HUES48 (cell line): ENCODE data around the gene IFT81.

Experiments
- H3K27ac ChIP-seq: one replicate; pipeline ENCODE4 v1.7.0; 2013; ENCODE audit warnings: low read depth, low read length, inconsistent platforms
- H3K27me3 ChIP-seq: 2 replicates; pipeline ENCODE4 v1.6.1; 2013; ENCODE audit warnings: mild to moderate bottlenecking, low read length; ENCODE audit not compliant: control insufficient read depth, insufficient read depth
- H3K36me3 ChIP-seq: 2 replicates; pipeline ENCODE4 v1.6.1; 2013; ENCODE audit warnings: low read length; ENCODE audit not compliant: control insufficient read depth, insufficient read depth
- H3K4me1 ChIP-seq: 2 replicates; pipeline ENCODE4 v1.6.1; 2013; ENCODE audit warnings: mild to moderate bottlenecking, low read length; ENCODE audit not compliant: control insufficient read depth, insufficient read depth
- H3K4me3 ChIP-seq: 2 replicates; pipeline ENCODE4 v1.5.1; 2013; ENCODE audit warnings: mild to moderate bottlenecking, low read depth, low read length
- H3K9ac ChIP-seq: 2 replicates; pipeline ENCODE4 v1.6.1; 2013; ENCODE audit warnings: mild to moderate bottlenecking, low read depth, low read length, moderate library complexity
- H3K9me3 ChIP-seq: 2 replicates; pipeline ENCODE4 v1.6.1; 2013; ENCODE audit warnings: low read length; ENCODE audit not compliant: control insufficient read depth, insufficient read depth

Gene IFT81

GRCh38 chr12:110091136-110091711 is 32.9 kb upstream of the IFT81 start:
- Histone ChIP-seq H3K9me3 (no peaks in the 10 kb centered on the region), H3K27me3 (no peaks in the 10 kb centered on the region), H3K27ac (no peak overlapping the region), H3K36me3 (no peaks in the 10 kb centered on the region), H3K4me3 (no peak overlapping the region), H3K9ac (no peak overlapping the region), H3K4me1 (no peaks in the 10 kb centered on the region)

GRCh38 chr12:110093631-110094311 is 30.4 kb upstream of the IFT81 start:
- Histone ChIP-seq H3K9me3 (no peaks in the 10 kb centered on the region), H3K4me1 (no peaks in the 10 kb centered on the region), H3K36me3 (no peaks in the 10 kb centered on the region), H3K27ac (no peak overlapping the region), H3K4me3 (no peak overlapping the region), H3K27me3 (no peaks in the 10 kb centered on the region), H3K9ac (no peak overlapping the region)

- Histone ChIP-seq H3K9me3 (no peaks in the 10 kb centered on the region), H3K9ac (no peak overlapping the region), H3K27me3 (no peaks in the 10 kb centered on the region), H3K27ac (no peak overlapping the region), H3K4me3 (no peak overlapping the region), H3K36me3 (no peaks in the 10 kb centered on the region), H3K4me1 (no peaks in the 10 kb centered on the region)
These were observed 23.7 kb upstream of the IFT81 start for GRCh38 chr12:110100315-110100970.

GRCh38 chr12:110102255-110102654 is 21.9 kb upstream of the IFT81 start:
- Histone ChIP-seq H3K9ac (no peak overlapping the region), H3K27ac (no peak overlapping the region), H3K36me3 (no peaks in the 10 kb centered on the region), H3K4me3 (no peak overlapping the region), H3K4me1 (no peaks in the 10 kb centered on the region), H3K27me3 (no peaks in the 10 kb centered on the region), H3K9me3 (no peaks in the 10 kb centered on the region)

- Histone ChIP-seq H3K27ac (no peak overlapping the region), H3K4me1 (peaks cover 9% of the 10 kb centered on the region), H3K4me3 (no peak overlapping the region), H3K9ac (no peak overlapping the region), H3K36me3 (no peaks in the 10 kb centered on the region), H3K27me3 (no peaks in the 10 kb centered on the region), H3K9me3 (no peaks in the 10 kb centered on the region)
These were observed 19.7 kb upstream of the IFT81 start for GRCh38 chr12:110104188-110105094.

GRCh38 chr12:110105159-110105558 is 19.0 kb upstream of the IFT81 start:
- Histone ChIP-seq H3K27me3 (no peaks in the 10 kb centered on the region), H3K36me3 (no peaks in the 10 kb centered on the region), H3K4me1 (peaks cover 10% of the 10 kb centered on the region), H3K4me3 (no peak overlapping the region), H3K27ac (no peak overlapping the region), H3K9me3 (no peaks in the 10 kb centered on the region), H3K9ac (no peak overlapping the region)

GRCh38 chr12:110105986-110106385 is 18.2 kb upstream of the IFT81 start:
- Histone ChIP-seq H3K4me1 (peaks cover 10% of the 10 kb centered on the region), H3K36me3 (no peaks in the 10 kb centered on the region), H3K27ac (no peak overlapping the region), H3K9ac (no peak overlapping the region), H3K9me3 (no peaks in the 10 kb centered on the region), H3K4me3 (no peak overlapping the region), H3K27me3 (no peaks in the 10 kb centered on the region)

- Histone ChIP-seq H3K36me3 (no peaks in the 10 kb centered on the region), H3K4me3 (no peak overlapping the region), H3K27ac (no peak overlapping the region), H3K27me3 (no peaks in the 10 kb centered on the region), H3K9ac (no peak overlapping the region), H3K4me1 (peaks cover 10% of the 10 kb centered on the region), H3K9me3 (no peaks in the 10 kb centered on the region)
These were observed 16.5 kb upstream of the IFT81 start for GRCh38 chr12:110107369-110108281.

- no peak overlapping the region for H3K9ac ChIP-seq
These were observed 15.7 kb upstream of the IFT81 start for GRCh38 chr12:110108309-110109036.

More at GRCh38 chr12:110108309-110109036, 15.7 kb upstream of the IFT81 start:
- Histone ChIP-seq H3K4me3 (no peak overlapping the region), H3K4me1 (peaks cover 10% of the 10 kb centered on the region), H3K27me3 (no peaks in the 10 kb centered on the region), H3K9me3 (no peaks in the 10 kb centered on the region), H3K27ac (no peak overlapping the region), H3K36me3 (no peaks in the 10 kb centered on the region)
